Stimulated activated CD8-positive, alpha-beta memory T cell treated with anti-CD3 and anti-CD28 coated beads, Interleukin-15, amount 100 ng/mL, for 4 hours (primary cell): ENCODE data around the gene E4F1.

Experiments
- DNase-seq, 2 donors: peaks; one replicate each; pipeline ENCODE4 v3.0.0-alpha.2; 2020; ENCODE audit warnings: low read depth in 2 of 2

The E4F1 gene

GRCh38 chr16:2273931-2274330, 50.5 kb downstream of the E4F1 start:
- DNase-seq = no peak

- no peak for DNase-seq
Observed at GRCh38 chr16:2275476-2276367, 52.3 kb downstream of the E4F1 start.

GRCh38 chr16:2276368-2277195, 53.2 kb downstream of the E4F1 start:
- DNase-seq = no peak

- no peak for DNase-seq
Observed at GRCh38 chr16:2277466-2278271, 54.3 kb downstream of the E4F1 start.

GRCh38 chr16:2278272-2278608, 54.8 kb downstream of the E4F1 start:
- DNase-seq = no peak

GRCh38 chr16:2278956-2279800, 55.8 kb downstream of the E4F1 start:
- DNase-seq = no peak

- no peak for DNase-seq
Observed at GRCh38 chr16:2280461-2280860, 57.1 kb downstream of the E4F1 start.

GRCh38 chr16:2280981-2281542, 57.7 kb downstream of the E4F1 start:
- DNase-seq = no peak

- no peak for DNase-seq
Observed at GRCh38 chr16:2282262-2282661, 58.9 kb downstream of the E4F1 start.

- DNase-seq = no peak
Observed at GRCh38 chr16:2282866-2283555, 59.6 kb downstream of the E4F1 start.

- no peak for DNase-seq
Observed at GRCh38 chr16:2284001-2284770, 60.8 kb downstream of the E4F1 start.

GRCh38 chr16:2284797-2285576, 61.6 kb downstream of the E4F1 start:
- DNase-seq = no peak
